Retinal pigment epithelial cell (primary cell): Measurements from ENCODE around the gene TCF7L2.
A peak's percentile ranks its signal among the peaks of the same experiment; 100 is the strongest.

Source experiments
- DNase-seq: peaks from one replicate; pipeline ENCODE4 v3.0.0-alpha.2; 2010; ENCODE audit warnings: low read depth
- H3K4me3 ChIP-seq: 2 replicates; pipeline ENCODE4 v1.5.1; 2011; ENCODE audit warnings: mild to moderate bottlenecking, low read length, control low read depth, moderate library complexity
- TF ChIP-seq, protein P1 (sequence below): conservative IDR thresholded peaks from 2 replicates; pipeline ENCODE4 v1.5.1; 2011; ENCODE audit warnings: low read depth, low read length, control low read depth, inconsistent platforms

The TCF7L2 gene

DNA sequence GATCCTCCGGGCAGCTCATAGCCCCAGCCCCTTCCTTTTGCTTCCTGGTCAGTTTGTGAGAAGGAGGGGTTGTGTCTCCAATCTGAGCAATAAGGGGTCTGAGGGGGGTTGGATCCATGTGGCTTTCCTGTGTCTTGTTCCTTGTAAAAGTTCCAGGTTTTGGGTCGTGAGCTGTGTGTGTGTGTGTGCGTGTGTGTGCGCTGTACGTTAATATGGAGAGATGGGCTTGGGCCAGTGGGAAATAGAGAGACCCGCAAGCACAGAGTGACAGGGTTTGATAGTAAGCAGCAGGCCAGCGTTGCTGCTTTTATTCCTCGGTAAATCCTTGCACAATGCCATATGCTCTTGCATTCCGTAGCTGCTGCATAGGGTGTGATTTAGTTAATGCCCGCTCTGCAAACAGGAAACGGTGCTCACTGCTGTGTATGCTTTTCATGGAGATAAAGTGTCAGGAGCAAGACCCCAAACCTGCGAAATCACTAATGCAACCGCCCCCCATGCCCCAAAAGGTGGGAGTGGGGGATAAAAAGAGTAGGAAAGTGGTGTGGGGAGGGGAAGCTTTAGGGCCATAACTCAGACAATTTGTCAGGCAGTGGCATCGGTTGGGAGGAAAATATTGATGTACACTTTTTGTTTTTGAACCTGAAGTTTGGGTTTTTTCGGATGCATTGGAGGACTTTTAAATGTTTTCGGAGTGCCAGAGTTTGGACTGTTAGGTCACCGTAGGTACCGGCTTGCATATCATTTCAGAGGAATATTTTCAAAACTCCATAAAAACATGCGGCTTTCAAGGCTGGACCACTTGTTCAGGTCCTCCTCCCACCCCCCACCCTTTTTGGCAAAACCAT lies 108.7 kb downstream of the TCF7L2 start:
- DNase-seq: peak; percentile 62
- TF ChIP-seq, protein P1, sequence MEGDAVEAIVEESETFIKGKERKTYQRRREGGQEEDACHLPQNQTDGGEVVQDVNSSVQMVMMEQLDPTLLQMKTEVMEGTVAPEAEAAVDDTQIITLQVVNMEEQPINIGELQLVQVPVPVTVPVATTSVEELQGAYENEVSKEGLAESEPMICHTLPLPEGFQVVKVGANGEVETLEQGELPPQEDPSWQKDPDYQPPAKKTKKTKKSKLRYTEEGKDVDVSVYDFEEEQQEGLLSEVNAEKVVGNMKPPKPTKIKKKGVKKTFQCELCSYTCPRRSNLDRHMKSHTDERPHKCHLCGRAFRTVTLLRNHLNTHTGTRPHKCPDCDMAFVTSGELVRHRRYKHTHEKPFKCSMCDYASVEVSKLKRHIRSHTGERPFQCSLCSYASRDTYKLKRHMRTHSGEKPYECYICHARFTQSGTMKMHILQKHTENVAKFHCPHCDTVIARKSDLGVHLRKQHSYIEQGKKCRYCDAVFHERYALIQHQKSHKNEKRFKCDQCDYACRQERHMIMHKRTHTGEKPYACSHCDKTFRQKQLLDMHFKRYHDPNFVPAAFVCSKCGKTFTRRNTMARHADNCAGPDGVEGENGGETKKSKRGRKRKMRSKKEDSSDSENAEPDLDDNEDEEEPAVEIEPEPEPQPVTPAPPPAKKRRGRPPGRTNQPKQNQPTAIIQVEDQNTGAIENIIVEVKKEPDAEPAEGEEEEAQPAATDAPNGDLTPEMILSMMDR: no peak
- H3K4me3 ChIP-seq: peak overlapping the region; percentile 23

GRCh38 chr10:113059371-113059780 lies 109.3 kb downstream of the TCF7L2 start:
- DNase-seq: no peak
- H3K4me3 ChIP-seq: peak overlapping the region; percentile 23
- TF ChIP-seq, protein P1: no peak

- TF ChIP-seq, protein P1: no peak
- no peak for DNase-seq
- H3K4me3 ChIP-seq: no peak overlapping the region
Measured at GRCh38 chr10:113060201-113061053, 110.4 kb downstream of the TCF7L2 start.

DNA sequence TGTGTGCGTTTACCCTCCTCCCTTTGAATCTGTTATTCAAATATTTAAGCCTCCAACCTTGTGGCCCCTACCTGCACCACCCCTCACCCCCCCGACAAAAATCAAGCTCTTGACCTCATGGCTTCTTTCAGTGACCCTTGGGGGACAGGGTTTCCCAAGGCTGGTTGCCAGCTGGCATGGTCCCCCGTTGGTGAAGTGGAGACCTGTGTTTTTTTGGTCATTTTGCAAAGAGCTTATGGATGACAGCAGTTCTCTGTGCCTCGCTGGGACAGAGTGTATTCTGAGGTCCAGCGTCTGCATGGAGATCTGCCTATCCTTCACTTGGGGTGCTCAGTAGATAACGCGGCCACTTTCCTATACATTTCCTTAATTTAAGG lies 111.0 kb downstream of the TCF7L2 start:
- TF ChIP-seq, protein P1: no peak
- no peak overlapping the region for H3K4me3 ChIP-seq
- no peak for DNase-seq

GRCh38 chr10:113061557-113061956 lies 111.5 kb downstream of the TCF7L2 start:
- TF ChIP-seq, protein P1: no peak
- H3K4me3 ChIP-seq: no peak overlapping the region
- no peak for DNase-seq

DNA sequence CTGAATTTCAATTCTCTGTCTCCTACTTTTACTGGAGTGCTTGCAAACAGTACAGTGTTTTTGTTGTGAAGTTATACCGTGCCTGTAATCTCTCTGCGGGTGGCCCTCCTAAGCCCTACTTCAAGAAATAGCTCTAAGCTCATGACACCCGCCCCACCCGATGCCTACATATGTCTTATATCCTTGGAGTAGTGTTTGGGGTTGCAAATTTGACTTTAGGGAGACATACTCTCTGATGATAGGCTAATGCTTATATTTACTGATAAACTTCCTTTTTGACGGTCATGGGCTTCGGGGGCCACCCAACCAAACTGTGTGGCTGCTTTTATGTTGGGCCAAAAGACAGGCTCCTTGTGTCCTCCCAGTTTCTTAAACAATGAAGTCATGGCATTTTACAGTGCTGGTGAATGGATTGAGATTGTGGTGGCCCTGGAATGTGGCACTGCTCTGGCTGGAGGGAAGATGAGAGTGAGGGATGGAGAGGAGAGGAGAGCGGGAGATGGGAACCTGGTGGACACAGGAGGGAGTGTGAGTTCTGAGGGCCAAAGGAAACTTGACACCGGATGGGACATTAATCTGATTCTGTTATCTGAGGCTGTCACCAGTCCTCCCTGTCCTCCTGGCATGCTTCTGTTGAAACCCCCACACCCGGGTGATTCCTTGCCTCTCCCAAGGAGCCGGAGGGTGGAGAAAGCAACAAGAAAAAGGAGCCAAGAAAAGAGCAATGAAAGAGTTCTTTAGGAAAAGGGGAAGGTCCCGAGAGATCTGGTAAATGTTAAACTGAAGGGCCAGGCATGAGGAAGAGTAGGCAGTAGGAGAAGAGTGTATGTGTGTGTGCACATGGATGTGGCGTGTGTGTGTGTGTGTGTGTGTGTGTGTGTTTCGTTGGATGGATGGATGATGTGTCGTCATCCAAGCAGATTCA lies 113.3 kb downstream of the TCF7L2 start:
- no peak for DNase-seq
- H3K4me3 ChIP-seq: no peak overlapping the region

More for the DNA sequence above, 113.3 kb downstream of the TCF7L2 start:
- TF ChIP-seq, protein P1: peak; percentile 3
